Right lobe of liver (tissue), 6 donors: ENCODE measurements around the gene ENGASE. TPM values are rescaled to one million over a fixed set of nuclear protein-coding genes. Genes with fewer than 3 reads are reported as not detected.

Source experiments
- ATAC-seq, 4 donors: fragments of 200-7000 bp; cut with Tn5 transposase; one replicate each; pipeline ENCODE4 v1.9.1; 2020; ENCODE audit warnings: mild to moderate bottlenecking in 4 of 4, moderate library complexity in 4 of 4
- DNase-seq, 3 donors: peaks; one replicate each; pipeline ENCODE4 v3.0.0-alpha.2; 2020
- H3K27ac ChIP-seq, 3 donors: fragments of 200-600 bp; one replicate each; pipeline ENCODE4 v1.8.0; 2022
- H3K27me3 ChIP-seq, 2 donors: fragments of 200-600 bp; one replicate each; pipeline ENCODE4 v1.8.0; 2022
- H3K36me3 ChIP-seq, 4 donors: fragments of 200-600 bp; sonication (generic) in 1 of 4; one replicate each; pipeline versions ENCODE4 v1.5.1 to v1.8.0; 2017 to 2022; ENCODE audit warnings: control low read depth in 1 of 4
- H3K4me1 ChIP-seq, 4 donors: fragments of 200-600 bp; sonication (generic) in 1 of 4; one replicate each; pipeline versions ENCODE4 v1.5.1 to v1.8.0; 2017 to 2022; ENCODE audit warnings: control low read depth in 1 of 4
- H3K4me3 ChIP-seq, 3 donors: fragments of 200-600 bp; one replicate each; pipeline ENCODE4 v1.8.0; 2022
- H3K9me3 ChIP-seq, 4 donors: fragments of 200-600 bp; sonication (generic) in 1 of 4; one replicate each; pipeline versions ENCODE4 v1.5.1 to v1.8.0; 2017 to 2022; ENCODE audit warnings: control low read depth in 1 of 4
- POLR2A ChIP-seq: fragments of 450-650 bp; IDR thresholded peaks from one replicate; pipeline ENCODE4 v1.6.1; 2017; ENCODE audit warnings: antibody characterized with exemption, mild to moderate bottlenecking
- WGBS: methylation state at CpG from one replicate; pipeline ENCODE4 v1.1.6; 2018; ENCODE audit warnings: low coverage, low lambda C conversion rate; ENCODE audit not compliant: insufficient coverage; ENCODE audit errors: missing lambda C conversion rate; 5-methylcytosine and 5-hydroxymethylcytosine counted together
- intact Hi-C, 2 donors: fragments of 100-400 bp; cut with DNase I; formaldehyde crosslinking; loops; one replicate each; pipeline versions ENCODE4 v1.11.2 to v1.14.1; 2022
- long read RNA-seq: library from polyadenylated mRNA; unstranded; transcript quantifications from one replicate; pipeline ENCODE4 v2.0.0, GENCODE V29; 2019
- total RNA-seq, 6 experiments: library from RNA; depleted of rRNA in 2 of 6; stranded (reverse); fragments of >200 nt in 2 of 6; fragmentation: NEBNext Ultra II Directional in 3 of 6; extraction: Animal tissue kit (Norgen Biotek cat#: 25700) in 3 of 6; gene quantifications; one replicate each; pipeline versions ENCODE4 v1.1.0 to v1.2.4, GENCODE V29; 2016 to 2023
- TF ChIP-seq, protein P1 (sequence below), 4 donors: fragments of 200-600 bp in 3 of 4; fragments of 450-650 bp in 1 of 4; IDR thresholded peaks; one replicate each; pipeline versions ENCODE4 v1.5.1 to v1.8.0; 2016 to 2022; ENCODE audit warnings: antibody characterized with exemption in 4 of 4, mild to moderate bottlenecking in 2 of 4
- donor health status: DM: no; HTN: yes; CAD: no.
- donor health status: DM: no; HTN: no; CAD: no.
- donor health status: DM: no; HTN: no; CAD: no.
- donor health status: DM: no; HTN: yes; CAD: no.
- donor health status: DM: no; HTN: yes; CAD: no.

ENGASE gene
- 10 to 100 TPM in 5 of 6 experiments, 1 to 10 TPM in 1; 7.4 to 63.7 (median 39.1) TPM for total RNA-seq
- long read RNA-seq, partial matches to known transcripts, result 0 of 5 reads
- long read RNA-seq, other reads (novel, unspliced or antisense), result 5 of 5 reads

DNA sequence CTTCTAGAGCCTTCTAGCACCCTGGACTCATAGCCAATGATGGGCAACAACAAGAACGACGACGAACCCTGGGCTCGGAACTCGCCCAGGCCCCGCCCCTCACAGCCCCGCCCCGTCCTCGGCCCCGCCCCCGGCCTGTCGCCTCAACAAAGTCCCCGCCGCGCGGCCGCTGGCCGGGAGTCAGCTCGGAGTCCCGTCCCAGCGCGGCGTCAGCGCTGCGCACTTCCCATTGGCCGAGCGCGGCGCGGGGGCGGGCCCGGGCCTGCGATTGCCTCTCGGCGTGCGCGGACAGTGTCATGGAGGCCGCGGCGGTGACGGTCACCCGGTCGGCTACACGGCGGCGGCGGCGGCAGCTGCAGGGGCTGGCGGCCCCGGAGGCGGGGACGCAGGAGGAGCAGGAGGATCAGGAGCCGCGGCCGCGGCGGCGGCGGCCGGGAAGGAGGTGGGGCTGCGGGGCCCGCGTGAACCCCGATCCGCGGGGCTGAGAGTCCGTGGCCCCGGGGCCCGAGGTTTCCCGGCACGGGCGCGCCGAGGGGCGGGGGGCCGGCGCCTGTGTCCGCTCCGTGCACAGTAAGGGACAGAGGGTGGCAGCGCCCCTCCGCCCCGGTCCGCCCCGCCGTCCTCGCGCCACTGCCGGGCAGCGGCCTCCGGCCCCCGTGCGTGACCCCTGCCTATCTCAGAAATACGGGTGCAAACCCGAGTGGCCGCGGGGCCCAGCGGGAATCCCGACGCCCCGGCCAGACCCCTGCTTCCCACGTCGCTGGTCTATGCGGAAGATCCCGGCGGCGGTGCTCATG lies at the start of gene ENGASE:
Gene ENGASE, plus strand, starts transcription at position 176 of the 797 bp plus-strand sequence. Its CDS starts 121 bp downstream, at position 297.
- Histone ChIP-seq H3K9me3 (no peaks in the 10 kb centered on the region), H3K27me3 (no peaks in the 10 kb centered on the region), H3K4me3 (peak within 1 kb of the TSS; percentile 76 to 98 (median 85)), H3K36me3 (peaks cover 0 to 25% (median under 1%) of the 10 kb centered on the region in 4 donors), H3K27ac (peak within 1 kb of the TSS; percentile 81 to 92 (median 86)), H3K4me1 (peaks cover 0 to 10% (median 0%) of the 10 kb centered on the region in 4 donors)
- peak; percentile 97 to 98 (median 97) for DNase-seq
- intact Hi-C loops, result no loop called here
- 0% methylated on average over 21 of the region's 106 CpGs for WGBS
- ATAC-seq, result peak; percentile 97 to 98 (median 98)
- TF ChIP-seq POLR2A, result peak; percentile 78
- TF ChIP-seq, protein P1, sequence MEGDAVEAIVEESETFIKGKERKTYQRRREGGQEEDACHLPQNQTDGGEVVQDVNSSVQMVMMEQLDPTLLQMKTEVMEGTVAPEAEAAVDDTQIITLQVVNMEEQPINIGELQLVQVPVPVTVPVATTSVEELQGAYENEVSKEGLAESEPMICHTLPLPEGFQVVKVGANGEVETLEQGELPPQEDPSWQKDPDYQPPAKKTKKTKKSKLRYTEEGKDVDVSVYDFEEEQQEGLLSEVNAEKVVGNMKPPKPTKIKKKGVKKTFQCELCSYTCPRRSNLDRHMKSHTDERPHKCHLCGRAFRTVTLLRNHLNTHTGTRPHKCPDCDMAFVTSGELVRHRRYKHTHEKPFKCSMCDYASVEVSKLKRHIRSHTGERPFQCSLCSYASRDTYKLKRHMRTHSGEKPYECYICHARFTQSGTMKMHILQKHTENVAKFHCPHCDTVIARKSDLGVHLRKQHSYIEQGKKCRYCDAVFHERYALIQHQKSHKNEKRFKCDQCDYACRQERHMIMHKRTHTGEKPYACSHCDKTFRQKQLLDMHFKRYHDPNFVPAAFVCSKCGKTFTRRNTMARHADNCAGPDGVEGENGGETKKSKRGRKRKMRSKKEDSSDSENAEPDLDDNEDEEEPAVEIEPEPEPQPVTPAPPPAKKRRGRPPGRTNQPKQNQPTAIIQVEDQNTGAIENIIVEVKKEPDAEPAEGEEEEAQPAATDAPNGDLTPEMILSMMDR (IDR thresholded peaks at IDR 0.05), result no peak

- TF ChIP-seq, protein P1 (IDR thresholded peaks at IDR 0.05), result no peak
- TF ChIP-seq POLR2A, result no peak
- intact Hi-C loops, result no loop called here
- DNase-seq, result peak in 2 of 3 donors; percentile 23 to 44
- ATAC-seq, result no peak
- H3K27me3 ChIP-seq, result no peaks in the 10 kb centered on the region
- H3K4me3 ChIP-seq, result peak overlapping the region; percentile 42 to 51 (median 47)
- H3K4me1 ChIP-seq, result peaks cover 0 to 6% (median 1%) of the 10 kb centered on the region in 4 donors
- WGBS, result 21% methylated on average over 7 of the region's 31 CpGs
- H3K36me3 ChIP-seq, result no peaks in the 10 kb centered on the region
- no peaks in the 10 kb centered on the region for H3K9me3 ChIP-seq
- peak overlapping the region; percentile 62 to 82 (median 76) for H3K27ac ChIP-seq
These were observed 49.5 kb upstream of the ENGASE start for GRCh38 chr17:79024901-79025737.

GRCh38 chr17:79026376-79027273 lies 48.0 kb upstream of the ENGASE start:
- Histone ChIP-seq H3K27me3 (no peaks in the 10 kb centered on the region), H3K9me3 (no peaks in the 10 kb centered on the region), H3K27ac (peak overlapping the region; percentile 8 to 60 (median 49)), H3K4me3 (peak overlapping the region in 1 of 3 donors; percentile 9), H3K36me3 (no peaks in the 10 kb centered on the region), H3K4me1 (peaks cover 0 to 6% (median 1%) of the 10 kb centered on the region in 4 donors)
- WGBS, result 47% methylated on average over 7 of the region's 16 CpGs
- peak; percentile 26 for TF ChIP-seq POLR2A
- TF ChIP-seq, protein P1 (IDR thresholded peaks at IDR 0.05), result no peak
- DNase-seq (peak in 2 of 3 donors; percentile 43 to 45), ATAC-seq (peak in 3 of 4 donors; percentile 28 to 54 (median 31))
- intact Hi-C loops, result no loop called here
